ENCODE results near the gene CHD6. TPM values are rescaled to one million over a fixed set of nuclear protein-coding genes. Genes with fewer than 3 reads are reported as not detected.

Gene CHD6
- total and polyA plus RNA-seq, 2 of the 13 experiments (the other 11 are each of a cell fraction or from before 2014, with no cell fraction given), result 14.4 to 52.0 TPM

DNA sequence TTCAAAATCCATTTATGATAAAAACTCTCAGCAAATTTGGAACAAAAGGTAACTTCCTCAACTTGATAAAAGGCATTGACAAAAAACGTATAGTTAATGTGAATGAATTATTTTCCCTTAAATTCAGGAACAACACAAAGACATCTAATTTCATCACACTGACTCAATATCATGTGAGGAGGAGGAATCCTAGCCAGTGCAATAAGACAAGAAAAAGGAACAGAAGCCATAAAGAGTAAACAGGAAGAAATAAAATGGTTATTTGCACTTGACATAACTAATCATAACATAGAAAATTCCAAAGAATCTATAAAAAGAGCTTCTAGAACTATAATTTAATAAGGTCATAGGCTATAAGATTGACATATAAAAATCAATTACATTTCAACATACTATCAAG lies 31.4 kb downstream of the CHD6 start:
- peaks cover 78% of the 10 kb centered on the region for H3K79me2 ChIP-seq (ENCODE audit: insufficient read depth, low read length)
- ATAC-seq (no peak), FAIRE-seq (no peak), DNase-seq (ENCODE audit: low spot score) (no peak)
- peaks cover 3 to 6% of the 10 kb centered on the region in 2 experiments; a peak in 3 of 5 replicates for H3K36me3 ChIP-seq (replicated peaks in 1 of 2; ENCODE audit: control insufficient read depth in 1 of 2, insufficient read depth in 2 of 2, low read length in 2 of 2)
- no peaks in the 10 kb centered on the region for H3K27me3 ChIP-seq (ENCODE audit: control insufficient read depth in 1 of 2, insufficient read depth in 2 of 2, low read length in 2 of 2)
- H3K4me1 ChIP-seq (ENCODE audit: insufficient read depth, low read length), result no peaks in the 10 kb centered on the region
- in situ Hi-C loops (cut with HindIII; ENCODE audit: extremely low pct_ligation_motif_present, low pct_unique_long_range_greater_than_20kb), result no loop called here
- ChIA-PET POLR2A (interaction anchor here (1.4 kb wide), 1 partner anchor 32 kb away, joined by 4 read pairs; the partner anchor contains the start of gene CHD6), CTCF (ENCODE audit: low intra/inter-chr PET ratio, low total read pairs) (no interaction called here)
- no peak overlapping the region for H3K4me2 ChIP-seq (ENCODE audit: low read depth, low read length)
- TF ChIP-seq ZNF234 (CRISPR knock-in tag; conservative IDR thresholded peaks at IDR 0.05) (no peak), KDM1A (CRISPR knock-in tag; IDR thresholded peaks at IDR 0.05) (peak; percentile 76; the same call in 1 of the 2 replicates), SETDB1 (CRISPR knock-in tag; IDR thresholded peaks at IDR 0.05; ENCODE audit: borderline replicate concordance) (0 out of 2 replicates have a peak, but pooled peaks have one; percentile 40), DNMT3B (CRISPR knock-in tag; conservative IDR thresholded peaks at IDR 0.05) (no peak), ZBTB1 (CRISPR knock-in tag; IDR thresholded peaks at IDR 0.05; ENCODE audit: borderline replicate concordance) (no peak), ZNF713 (CRISPR knock-in tag; IDR thresholded peaks at IDR 0.05) (no peak), ZMYM2 (CRISPR knock-in tag; IDR thresholded peaks at IDR 0.05) (peak; percentile 39; the same call in 1 of the 2 replicates)
- TF ChIP-seq, protein P1, sequence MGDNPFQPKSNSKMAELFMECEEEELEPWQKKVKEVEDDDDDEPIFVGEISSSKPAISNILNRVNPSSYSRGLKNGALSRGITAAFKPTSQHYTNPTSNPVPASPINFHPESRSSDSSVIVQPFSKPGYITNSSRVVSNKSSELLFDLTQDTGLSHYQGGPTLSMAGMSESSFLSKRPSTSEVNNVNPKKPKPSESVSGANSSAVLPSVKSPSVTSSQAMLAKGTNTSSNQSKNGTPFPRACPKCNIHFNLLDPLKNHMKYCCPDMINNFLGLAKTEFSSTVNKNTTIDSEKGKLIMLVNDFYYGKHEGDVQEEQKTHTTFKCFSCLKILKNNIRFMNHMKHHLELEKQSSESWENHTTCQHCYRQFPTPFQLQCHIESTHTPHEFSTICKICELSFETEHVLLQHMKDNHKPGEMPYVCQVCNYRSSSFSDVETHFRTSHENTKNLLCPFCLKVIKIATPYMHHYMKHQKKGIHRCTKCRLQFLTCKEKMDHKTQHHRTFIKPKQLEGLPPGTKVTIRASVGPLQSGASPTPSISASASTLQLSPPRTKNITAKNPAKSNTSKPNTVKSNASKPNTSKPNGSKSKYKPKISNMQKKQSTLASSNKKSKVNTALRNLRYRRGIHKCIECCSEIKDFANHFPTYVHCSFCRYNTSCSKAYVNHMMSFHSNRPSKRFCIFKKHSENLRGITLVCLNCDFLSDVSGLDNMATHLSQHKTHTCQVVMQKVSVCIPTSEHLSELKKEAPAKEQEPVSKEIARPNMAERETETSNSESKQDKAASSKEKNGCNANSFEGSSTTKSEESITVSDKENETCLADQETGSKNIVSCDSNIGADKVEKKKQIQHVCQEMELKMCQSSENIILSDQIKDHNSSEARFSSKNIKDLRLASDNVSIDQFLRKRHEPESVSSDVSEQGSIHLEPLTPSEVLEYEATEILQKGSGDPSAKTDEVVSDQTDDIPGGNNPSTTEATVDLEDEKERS (CRISPR knock-in tag; IDR thresholded peaks at IDR 0.05), result peak; percentile 97
- H3K9me3 ChIP-seq (ENCODE audit: low read length), result peaks cover 24% of the 10 kb centered on the region
- peaks cover 15% of the 10 kb centered on the region for H4K20me1 ChIP-seq (ENCODE audit: insufficient read depth, low read length)
- H2AFZ ChIP-seq (ENCODE audit: low read length), result no peak overlapping the region
- 92% methylated on average over 1 of the region's 1 CpG for WGBS (ENCODE audit: low lambda C conversion rate)
- no peak overlapping the region for H3K4me3 ChIP-seq (replicated peaks in 1 of 3; ENCODE audit: insufficient read depth in 1 of 3, low read depth in 2 of 3, low read length in 3 of 3)
- H3K9ac ChIP-seq (ENCODE audit: insufficient read depth, low read depth, low read length), result no peak overlapping the region
- BruUV-seq (replicated peaks), result no TSS peak
- H3K27ac ChIP-seq (ENCODE audit: extremely low read length, insufficient read depth, low read length), result no peak overlapping the region
- intact Hi-C loops (cut with micrococcal nuclease; ENCODE audit: unreplicated experiment), result no loop called here

Data from HepG2 (cell line).